IMR-90 (cell line): ENCODE data around the gene CTBP2. TPM values are rescaled to one million over a fixed set of nuclear protein-coding genes. Genes with fewer than 3 reads are reported as not detected.

ENCODE experiments used
- ATAC-seq: fragments of 200-7000 bp; cut with Tn5 transposase; 2 replicates; pipeline ENCODE4 v1.9.1; 2020; ENCODE audit warnings: low read depth, mild to moderate bottlenecking, moderate library complexity
- BruUV-seq: library from RNA; stranded (reverse); fragments of 400-500 nt; replicated peaks from 2 replicates; lab custom pipeline; 2021; lab: Mats Ljungman, UMichigan
- CTCF ChIA-PET: fragments of 300-600 bp; formaldehyde crosslinking; extraction: SDS; loops from one replicate; lab custom pipeline; 2021; ENCODE audit warnings: antibody characterized with exemption; lab: Yijun Ruan, JAX
- POLR2A ChIA-PET: fragments of 300-600 bp; sonication (Branson Sonifier 250); formaldehyde crosslinking; loops from one replicate; lab custom pipeline; 2022; ENCODE audit warnings: antibody characterized with exemption; ENCODE audit not compliant: unreplicated experiment; lab: Charles Lee
- DNase-seq: peaks from one replicate; pipeline ENCODE4 v3.0.0; 2013
- H2AFZ ChIP-seq: replicated peaks from 2 replicates; pipeline ENCODE3; 2013; ENCODE audit warnings: low read length, mild to moderate bottlenecking; ENCODE audit not compliant: poor library complexity
- H2AK5ac ChIP-seq: 2 replicates; pipeline ENCODE4 v1.6.1; 2013; ENCODE audit warnings: low read depth, low read length, inconsistent platforms
- H2AK9ac ChIP-seq: replicated peaks from 2 replicates; pipeline ENCODE3; 2013; ENCODE audit warnings: mild to moderate bottlenecking, low read depth, low read length, moderate library complexity; ENCODE audit not compliant: poor library complexity
- H2BK120ac ChIP-seq: 2 replicates; pipeline ENCODE4 v1.6.1; 2013; ENCODE audit warnings: low read depth, low read length, inconsistent platforms
- H2BK15ac ChIP-seq: 3 replicates; pipeline ENCODE4 v1.6.1; 2013; ENCODE audit warnings: low read depth, low read length, inconsistent platforms
- H2BK20ac ChIP-seq: 2 replicates; pipeline ENCODE4 v1.6.1; 2013; ENCODE audit warnings: low read depth, mild to moderate bottlenecking, inconsistent platforms, low read length, moderate library complexity
- H2BK5ac ChIP-seq: 2 replicates; pipeline ENCODE4 v1.6.1; 2013; ENCODE audit warnings: mild to moderate bottlenecking, low read depth, low read length, inconsistent platforms; ENCODE audit not compliant: poor library complexity, severe bottlenecking
- H3K14ac ChIP-seq: replicated peaks from 2 replicates; pipeline ENCODE4 v1.6.1; 2013; ENCODE audit warnings: low read depth, low read length, inconsistent platforms
- H3K18ac ChIP-seq: 2 replicates; pipeline ENCODE4 v1.6.1; 2013; ENCODE audit warnings: low read depth, low read length, control low read depth
- H3K23ac ChIP-seq: 2 replicates; pipeline ENCODE4 v1.6.1; 2013; ENCODE audit warnings: low read depth, low read length, inconsistent platforms
- H3K27ac ChIP-seq: 2 replicates; pipeline ENCODE4 v1.5.1; 2013; ENCODE audit warnings: mild to moderate bottlenecking, control low read depth, low read length; ENCODE audit not compliant: insufficient read depth
- H3K27me3 ChIP-seq: 2 replicates; pipeline ENCODE4 v1.6.1; 2013; ENCODE audit warnings: low read length; ENCODE audit not compliant: control insufficient read depth, insufficient read depth
- H3K36me3 ChIP-seq: 2 replicates; pipeline ENCODE4 v1.6.1; 2013; ENCODE audit warnings: low read length, mixed read lengths; ENCODE audit not compliant: control insufficient read depth, insufficient read depth
- H3K4ac ChIP-seq: 2 replicates; pipeline ENCODE4 v1.6.1; 2013; ENCODE audit warnings: low read depth, low read length, inconsistent platforms
- H3K4me1 ChIP-seq: 2 replicates; pipeline ENCODE4 v1.6.1; 2013; ENCODE audit warnings: low read length, mixed read lengths; ENCODE audit not compliant: control insufficient read depth, insufficient read depth
- H3K4me2 ChIP-seq: 2 replicates; pipeline ENCODE4 v1.6.1; 2013; ENCODE audit warnings: low read depth, mild to moderate bottlenecking, control low read depth, low read length, moderate library complexity
- H3K4me3 ChIP-seq: 2 replicates; pipeline ENCODE4 v1.5.1; 2013; ENCODE audit warnings: low read depth, mild to moderate bottlenecking, control low read depth, low read length, moderate library complexity; ENCODE audit not compliant: insufficient read depth
- H3K56ac ChIP-seq: 2 replicates; pipeline ENCODE4 v1.6.1; 2013; ENCODE audit warnings: low read length, inconsistent platforms; ENCODE audit not compliant: insufficient read depth; ENCODE audit errors: extremely low read depth
- H3K79me1 ChIP-seq, 2 experiments: 2 replicates each; pipeline ENCODE4 v1.6.1; 2013; ENCODE audit warnings: low read length in 2 of 2, inconsistent platforms in 1 of 2, low read depth in 1 of 2
- H3K9ac ChIP-seq: 2 replicates; pipeline ENCODE4 v1.6.1; 2013; ENCODE audit warnings: low read depth, low read length, control low read depth
- H3K9me1 ChIP-seq: 2 replicates; pipeline ENCODE4 v1.6.1; 2013; ENCODE audit warnings: low read length, inconsistent platforms; ENCODE audit not compliant: insufficient read depth
- H3K9me3 ChIP-seq: 2 replicates; pipeline ENCODE4 v1.6.1; 2013; ENCODE audit warnings: low read length; ENCODE audit not compliant: control insufficient read depth, insufficient read depth
- H4K20me1 ChIP-seq: 2 replicates; pipeline ENCODE4 v1.6.1; 2013; ENCODE audit warnings: low read length, inconsistent platforms; ENCODE audit not compliant: insufficient read depth
- H4K5ac ChIP-seq: 2 replicates; pipeline ENCODE4 v1.6.1; 2013; ENCODE audit warnings: mild to moderate bottlenecking, low read depth, low read length, control low read depth
- H4K8ac ChIP-seq, 2 experiments: 2 replicates each; pipeline ENCODE4 v1.6.1; 2013; ENCODE audit warnings: low read depth in 2 of 2, low read length in 2 of 2, control low read depth in 1 of 2, inconsistent platforms in 1 of 2
- H4K91ac ChIP-seq: 2 replicates; pipeline ENCODE4 v1.6.1; 2013; ENCODE audit warnings: low read depth, low read length, inconsistent platforms; ENCODE audit not compliant: insufficient read depth
- BHLHE40 ChIP-seq: fragments of 150-350 bp; IDR thresholded peaks from 2 replicates; pipeline ENCODE4 v1.6.1; 2016; ENCODE audit warnings: mild to moderate bottlenecking, low read depth, low read length
- CEBPB ChIP-seq: IDR thresholded peaks from 2 replicates; pipeline ENCODE4 v1.6.1; 2012; ENCODE audit warnings: low read depth, low read length, improper control_type of control experiment
- CHD1 ChIP-seq: IDR thresholded peaks from 2 replicates; pipeline ENCODE4 v1.6.1; 2012; ENCODE audit warnings: low read depth, low read length, improper control_type of control experiment
- CTCF ChIP-seq: conservative IDR thresholded peaks from 2 replicates; pipeline ENCODE4 v1.5.1; 2012; ENCODE audit warnings: mild to moderate bottlenecking, low read depth, low read length, improper control_type of control experiment
- ELK1 ChIP-seq: fragments of 150-350 bp; IDR thresholded peaks from 2 replicates; pipeline ENCODE4 v1.6.1; 2016; ENCODE audit warnings: low read depth, mild to moderate bottlenecking, low read length, moderate library complexity, borderline replicate concordance
- FOS ChIP-seq: fragments of 150-350 bp; IDR thresholded peaks from 2 replicates; pipeline ENCODE4 v1.6.1; 2016; ENCODE audit warnings: low read depth, low read length
- MAFK ChIP-seq: IDR thresholded peaks from 2 replicates; pipeline ENCODE4 v1.6.1; 2012; ENCODE audit warnings: low read depth, low read length, improper control_type of control experiment
- MAZ ChIP-seq: IDR thresholded peaks from 2 replicates; pipeline ENCODE4 v1.6.1; 2012; ENCODE audit warnings: low read depth, mild to moderate bottlenecking, low read length, improper control_type of control experiment, moderate library complexity, borderline replicate concordance
- MXI1 ChIP-seq: IDR thresholded peaks from 2 replicates; pipeline ENCODE4 v1.6.1; 2012; ENCODE audit warnings: low read depth, mild to moderate bottlenecking, low read length, moderate library complexity, borderline replicate concordance
- NFE2L2 ChIP-seq: fragments of 150-350 bp; IDR thresholded peaks from 2 replicates; pipeline ENCODE4 v1.6.1; 2016; ENCODE audit warnings: low read depth, mild to moderate bottlenecking, low read length
- POLR2A ChIP-seq: IDR thresholded peaks from 2 replicates; pipeline ENCODE4 v1.6.1; 2012; ENCODE audit warnings: mild to moderate bottlenecking, low read depth, low read length
- RAD21 ChIP-seq: IDR thresholded peaks from 2 replicates; pipeline ENCODE4 v1.6.1; 2012; ENCODE audit warnings: low read length, improper control_type of control experiment
- RCOR1 ChIP-seq: IDR thresholded peaks from 2 replicates; pipeline ENCODE4 v1.6.1; 2012; ENCODE audit warnings: mild to moderate bottlenecking, low read length, improper control_type of control experiment; ENCODE audit not compliant: insufficient replicate concordance
- RFX5 ChIP-seq: IDR thresholded peaks from 2 replicates; pipeline ENCODE4 v1.8.0; 2012; ENCODE audit warnings: low read depth, mild to moderate bottlenecking, low read length, moderate library complexity
- SMC3 ChIP-seq: fragments of 150-350 bp; IDR thresholded peaks from 2 replicates; pipeline ENCODE4 v1.6.1; 2016; ENCODE audit warnings: low read depth, mild to moderate bottlenecking, antibody characterized with exemption, low read length, moderate library complexity
- USF2 ChIP-seq: fragments of 150-350 bp; IDR thresholded peaks from 2 replicates; pipeline ENCODE4 v1.6.1; 2017; ENCODE audit warnings: mild to moderate bottlenecking, antibody characterized with exemption, low read length, low read depth
- WGBS, 2 experiments: methylation state at CpG; one replicate each; pipeline versions ENCODE4 v1.1.5 to v1.1.7; 2013; ENCODE audit warnings: missing lambda C conversion rate in 2 of 2; ENCODE audit not compliant: insufficient read length in 1 of 2; ENCODE audit errors: extremely low coverage in 2 of 2; 5-methylcytosine and 5-hydroxymethylcytosine counted together
- dilution Hi-C: fragments of 300-500 bp; cut with HindIII; formaldehyde crosslinking; loops from one replicate; pipeline ENCODE4 v1.14.3; 2018; ENCODE audit warnings: low sequenced_read_pairs; ENCODE audit not compliant: unreplicated experiment
- in situ Hi-C: fragments of 300-500 bp; cut with MboI; formaldehyde crosslinking; loops from 3 replicates; pipeline ENCODE4 v1.14.3; 2019; ENCODE audit warnings: low sequenced_read_pairs, inconsistent platforms, mixed read lengths
- intact Hi-C: fragments of 100-400 bp; cut with micrococcal nuclease; formaldehyde crosslinking; loops from 2 replicates; pipeline ENCODE4 v1.10.0; 2022
- polyA plus RNA-seq, 3 experiments: library from polyadenylated mRNA; depleted of rRNA; stranded (reverse); fragments of >200 nt; gene quantifications; 2 replicates each; pipeline ENCODE4 v1.2.3, GENCODE V29; 2012; ENCODE audit warnings: low replicate concordance in 1 of 3
- total RNA-seq: library from RNA; depleted of rRNA; stranded (reverse); fragments of >200 nt; gene quantifications from 2 replicates; pipeline ENCODE4 v1.2.3, GENCODE V29; 2012

CTBP2 gene
- total and polyA plus RNA-seq, 2 of the 4 experiments (the other 2 are of a cell fraction), result 81.0 to 86.6 TPM

- Histone ChIP-seq H3K9me3 (peaks cover 4% of the 10 kb centered on the region), H4K20me1 (peaks cover 92% of the 10 kb centered on the region), H4K91ac (no peak overlapping the region), H3K9me1 (peaks cover 33% of the 10 kb centered on the region), H3K14ac (no peak overlapping the region), H2BK5ac (no peak overlapping the region), H3K79me1 (peaks cover 58 to 92% of the 10 kb centered on the region in 2 experiments), H3K27ac (no peak overlapping the region), H3K4ac (no peak overlapping the region), H2BK15ac (no peak overlapping the region), H3K4me2 (no peak overlapping the region), H3K56ac (no peak overlapping the region), H2AK9ac (no peak overlapping the region), H2BK20ac (no peak overlapping the region), H3K4me1 (peaks cover 9% of the 10 kb centered on the region), H3K18ac (no peak overlapping the region), H3K23ac (no peak overlapping the region), H4K8ac (no peak overlapping the region), H3K27me3 (no peaks in the 10 kb centered on the region), H4K5ac (no peak overlapping the region), H2AFZ (no peak overlapping the region), H2AK5ac (no peak overlapping the region), H3K36me3 (peaks cover 44% of the 10 kb centered on the region), H3K4me3 (no peak overlapping the region), H3K9ac (no peak overlapping the region), H2BK120ac (no peak overlapping the region)
- intact Hi-C loops (no loop called here), dilution Hi-C loops (no loop called here), in situ Hi-C loops (no loop called here)
- DNase-seq (no peak), ATAC-seq (no peak)
- no CpG with 5 or more reads among the region's 3 CpGs for WGBS, 2 experiments
- POLR2A ChIA-PET, result no interaction called here
- CTCF ChIA-PET, result no interaction called here
- TF ChIP-seq FOS (no peak), ELK1 (no peak), USF2 (no peak), MAFK (no peak), BHLHE40 (no peak), CHD1 (no peak), RCOR1 (no peak), SMC3 (no peak), RAD21 (no peak), CTCF (no peak), RFX5 (no peak), MAZ (no peak), MXI1 (no peak), POLR2A (no peak), CEBPB (no peak), NFE2L2 (no peak)
- BruUV-seq, result no TSS peak
Observed at GRCh38 chr10:125129076-125129458, 31.3 kb downstream of the CTBP2 start.
